Astrocyte (in vitro differentiated cells and primary cell): ENCODE results near the gene PRR36. TPM values are rescaled to one million over a fixed set of nuclear protein-coding genes. Genes with fewer than 3 reads are reported as not detected.

ENCODE experiments used
- DNase-seq: peaks from one replicate; pipeline ENCODE4 v3.0.0-alpha.2; 2010; ENCODE audit warnings: low read depth
- FAIRE-seq: peaks from 2 replicates; lab custom pipeline; 2011; peaks lifted over from hg19 to GRCh38; lab: Jason Lieb, UNC
- H2AFZ ChIP-seq: 2 replicates; pipeline ENCODE4 v1.6.0; 2012; ENCODE audit warnings: low read depth, low read length, inconsistent platforms
- H3K27ac ChIP-seq: 2 replicates; pipeline ENCODE4 v1.5.1; 2011; ENCODE audit warnings: low read depth, low read length, inconsistent platforms
- H3K27me3 ChIP-seq: 2 replicates; pipeline ENCODE4 v1.6.0; 2011; ENCODE audit warnings: low read length, inconsistent platforms; ENCODE audit not compliant: insufficient read depth
- H3K36me3 ChIP-seq: 2 replicates; pipeline ENCODE4 v1.5.1; 2011; ENCODE audit warnings: low read length, inconsistent platforms; ENCODE audit not compliant: insufficient read depth
- H3K4me1 ChIP-seq: 2 replicates; pipeline ENCODE4 v1.5.1; 2011; ENCODE audit warnings: low read length, inconsistent platforms; ENCODE audit not compliant: insufficient read depth
- H3K4me2 ChIP-seq: 2 replicates; pipeline ENCODE4 v1.6.0; 2012; ENCODE audit warnings: low read length, inconsistent platforms
- H3K4me3 ChIP-seq: 2 replicates; pipeline ENCODE4 v1.5.1; 2011; ENCODE audit warnings: low read depth, mild to moderate bottlenecking, low read length, inconsistent platforms; ENCODE audit not compliant: insufficient read depth
- H3K79me2 ChIP-seq: 2 replicates; pipeline ENCODE4 v1.6.0; 2012; ENCODE audit warnings: mild to moderate bottlenecking, low read length, inconsistent platforms; ENCODE audit not compliant: insufficient read depth
- H3K9ac ChIP-seq: 2 replicates; pipeline ENCODE4 v1.6.0; 2012; ENCODE audit warnings: mild to moderate bottlenecking, low read length, inconsistent platforms
- H3K9me3 ChIP-seq: 2 replicates; pipeline ENCODE4 v1.5.1; 2012; ENCODE audit warnings: low read depth, mild to moderate bottlenecking, low read length, inconsistent platforms; ENCODE audit not compliant: insufficient read depth
- H4K20me1 ChIP-seq: 2 replicates; pipeline ENCODE4 v1.6.0; 2012; ENCODE audit warnings: low read length, inconsistent platforms; ENCODE audit not compliant: insufficient read depth
- H3K27ac Mint-ChIP-seq: one replicate; pipeline ENCODE4 v1.8.0; 2021; ENCODE audit warnings: mild to moderate bottlenecking, mixed read lengths; ENCODE audit not compliant: unreplicated experiment
- H3K27me3 Mint-ChIP-seq: one replicate; pipeline ENCODE4 v1.8.0; 2021; ENCODE audit warnings: low read depth, mixed read lengths; ENCODE audit not compliant: unreplicated experiment
- H3K36me3 Mint-ChIP-seq: one replicate; pipeline ENCODE4 v1.8.0; 2021; ENCODE audit warnings: low read depth, mixed read lengths; ENCODE audit not compliant: unreplicated experiment
- H3K4me1 Mint-ChIP-seq: one replicate; pipeline ENCODE4 v1.8.0; 2021; ENCODE audit warnings: low read depth, mixed read lengths; ENCODE audit not compliant: unreplicated experiment
- H3K4me3 Mint-ChIP-seq: one replicate; pipeline ENCODE4 v1.8.0; 2021; ENCODE audit warnings: mild to moderate bottlenecking, moderate library complexity, mixed read lengths; ENCODE audit not compliant: unreplicated experiment
- H3K9me3 Mint-ChIP-seq: one replicate; pipeline ENCODE4 v1.8.0; 2021; ENCODE audit warnings: mild to moderate bottlenecking, mixed read lengths; ENCODE audit not compliant: unreplicated experiment
- EZH2 ChIP-seq: IDR thresholded peaks from 2 replicates; pipeline ENCODE4 v1.6.1; 2012; ENCODE audit warnings: mild to moderate bottlenecking, low read length, inconsistent platforms; ENCODE audit not compliant: insufficient read depth
- total RNA-seq: library from RNA; stranded (reverse); gene quantifications from 2 replicates; pipeline ENCODE4 v1.2.1, GENCODE V29; 2021
- TF ChIP-seq, protein P1 (sequence below): IDR thresholded peaks from 2 replicates; pipeline ENCODE4 v1.5.1; 2011; ENCODE audit warnings: low read depth, mild to moderate bottlenecking, inconsistent platforms, low read length, moderate library complexity; ENCODE audit not compliant: insufficient read depth

The PRR36 gene
- total RNA-seq, 1 donor from 2014 or later, result 1.3 TPM

DNA sequence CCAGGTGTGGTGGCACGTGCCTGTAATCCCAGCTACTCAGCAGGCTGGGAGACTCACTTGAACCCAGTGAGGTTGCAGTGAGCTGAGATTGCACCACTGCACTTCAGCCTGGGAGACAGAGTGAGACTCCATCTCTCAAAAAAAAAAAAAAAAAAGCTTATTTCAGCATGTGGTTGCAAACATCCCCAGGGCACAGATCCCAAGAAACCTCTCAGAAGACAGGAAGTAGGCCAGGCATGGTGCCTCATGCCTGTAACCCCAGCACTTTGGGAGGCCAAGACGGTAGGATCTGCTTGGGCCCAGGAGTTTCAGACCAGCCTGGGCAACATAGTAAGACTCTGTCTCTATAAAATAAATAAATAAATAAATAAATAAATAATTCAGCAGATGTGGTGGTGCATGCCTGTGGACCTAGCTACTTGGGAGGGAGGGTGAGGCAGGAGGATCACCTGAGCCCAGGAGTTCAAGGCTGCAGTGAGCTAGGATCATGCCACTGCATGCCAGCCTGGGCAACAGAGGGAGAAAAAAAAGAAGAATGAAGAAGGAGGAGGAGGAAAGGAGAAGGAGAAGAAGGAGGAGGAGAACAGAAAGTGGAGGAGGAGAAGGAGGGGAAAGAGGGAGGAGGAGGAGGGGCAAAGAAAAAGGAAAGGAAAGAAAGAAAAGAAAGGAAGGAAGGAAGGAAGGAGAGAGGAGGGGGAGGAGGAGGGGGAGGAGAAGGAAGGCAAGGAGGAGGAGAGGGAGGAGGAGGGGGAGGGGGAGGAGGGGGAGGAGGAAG, 9.8 kb upstream of the PRR36 start:
- no peak for FAIRE-seq
- no peaks in the 10 kb centered on the region for H3K4me1 Mint-ChIP-seq
- H3K9ac ChIP-seq, result no peak overlapping the region
- no peak for DNase-seq
- H3K4me3 Mint-ChIP-seq, result peak overlapping the region; percentile 60
- H4K20me1 ChIP-seq, result no peaks in the 10 kb centered on the region
- TF ChIP-seq, protein P1, sequence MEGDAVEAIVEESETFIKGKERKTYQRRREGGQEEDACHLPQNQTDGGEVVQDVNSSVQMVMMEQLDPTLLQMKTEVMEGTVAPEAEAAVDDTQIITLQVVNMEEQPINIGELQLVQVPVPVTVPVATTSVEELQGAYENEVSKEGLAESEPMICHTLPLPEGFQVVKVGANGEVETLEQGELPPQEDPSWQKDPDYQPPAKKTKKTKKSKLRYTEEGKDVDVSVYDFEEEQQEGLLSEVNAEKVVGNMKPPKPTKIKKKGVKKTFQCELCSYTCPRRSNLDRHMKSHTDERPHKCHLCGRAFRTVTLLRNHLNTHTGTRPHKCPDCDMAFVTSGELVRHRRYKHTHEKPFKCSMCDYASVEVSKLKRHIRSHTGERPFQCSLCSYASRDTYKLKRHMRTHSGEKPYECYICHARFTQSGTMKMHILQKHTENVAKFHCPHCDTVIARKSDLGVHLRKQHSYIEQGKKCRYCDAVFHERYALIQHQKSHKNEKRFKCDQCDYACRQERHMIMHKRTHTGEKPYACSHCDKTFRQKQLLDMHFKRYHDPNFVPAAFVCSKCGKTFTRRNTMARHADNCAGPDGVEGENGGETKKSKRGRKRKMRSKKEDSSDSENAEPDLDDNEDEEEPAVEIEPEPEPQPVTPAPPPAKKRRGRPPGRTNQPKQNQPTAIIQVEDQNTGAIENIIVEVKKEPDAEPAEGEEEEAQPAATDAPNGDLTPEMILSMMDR, result no peak
- H3K9me3 ChIP-seq, result peaks cover 4% of the 10 kb centered on the region
- no peak overlapping the region for H3K4me3 ChIP-seq
- no peaks in the 10 kb centered on the region for H3K27me3 ChIP-seq
- no peaks in the 10 kb centered on the region for H3K9me3 Mint-ChIP-seq
- no peak overlapping the region for H3K4me2 ChIP-seq
- H3K27me3 Mint-ChIP-seq, result no peaks in the 10 kb centered on the region
- no peaks in the 10 kb centered on the region for H3K36me3 ChIP-seq
- H3K4me1 ChIP-seq, result peaks cover 6% of the 10 kb centered on the region
- H3K27ac ChIP-seq, result no peak overlapping the region
- H3K79me2 ChIP-seq, result peaks cover 5% of the 10 kb centered on the region
- H3K36me3 Mint-ChIP-seq, result no peaks in the 10 kb centered on the region
- no peak overlapping the region for H2AFZ ChIP-seq
- no peak overlapping the region for H3K27ac Mint-ChIP-seq

DNA sequence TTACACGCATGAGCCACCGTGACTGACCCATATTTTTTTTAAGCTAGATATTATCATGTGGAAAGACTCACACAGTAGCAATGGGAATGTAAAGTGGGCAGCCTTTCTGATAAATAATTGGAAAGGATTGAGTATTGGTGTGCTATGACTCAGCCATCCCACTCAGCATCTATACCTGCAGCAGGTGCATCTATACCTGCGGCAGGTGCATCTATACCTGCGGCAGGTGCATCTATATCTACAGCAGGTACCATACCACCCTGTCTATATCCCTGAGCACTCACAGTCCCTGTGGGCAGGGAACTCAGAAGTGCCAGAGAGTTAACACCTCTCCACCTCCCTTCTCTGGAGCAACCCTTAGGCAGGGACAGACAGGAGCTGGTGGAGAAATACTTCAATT, 8.9 kb upstream of the PRR36 start:
- Histone ChIP-seq H3K4me1 (no peaks in the 10 kb centered on the region), H3K36me3 (no peaks in the 10 kb centered on the region), H3K27ac (no peak overlapping the region), H3K79me2 (no peaks in the 10 kb centered on the region), H3K4me2 (no peak overlapping the region), H3K27me3 (no peaks in the 10 kb centered on the region), H3K9me3 (peaks cover 4% of the 10 kb centered on the region), H2AFZ (no peak overlapping the region), H3K4me3 (no peak overlapping the region), H4K20me1 (no peaks in the 10 kb centered on the region), H3K9ac (no peak overlapping the region)
- TF ChIP-seq, protein P1, result no peak
- TF ChIP-seq EZH2, result no peak
- H3K27me3 Mint-ChIP-seq, result no peaks in the 10 kb centered on the region
- no peaks in the 10 kb centered on the region for H3K9me3 Mint-ChIP-seq
- DNase-seq (no peak), FAIRE-seq (no peak)
- H3K36me3 Mint-ChIP-seq, result no peaks in the 10 kb centered on the region
- H3K27ac Mint-ChIP-seq, result no peak overlapping the region
- H3K4me3 Mint-ChIP-seq, result no peak overlapping the region
- H3K4me1 Mint-ChIP-seq, result no peaks in the 10 kb centered on the region

DNA sequence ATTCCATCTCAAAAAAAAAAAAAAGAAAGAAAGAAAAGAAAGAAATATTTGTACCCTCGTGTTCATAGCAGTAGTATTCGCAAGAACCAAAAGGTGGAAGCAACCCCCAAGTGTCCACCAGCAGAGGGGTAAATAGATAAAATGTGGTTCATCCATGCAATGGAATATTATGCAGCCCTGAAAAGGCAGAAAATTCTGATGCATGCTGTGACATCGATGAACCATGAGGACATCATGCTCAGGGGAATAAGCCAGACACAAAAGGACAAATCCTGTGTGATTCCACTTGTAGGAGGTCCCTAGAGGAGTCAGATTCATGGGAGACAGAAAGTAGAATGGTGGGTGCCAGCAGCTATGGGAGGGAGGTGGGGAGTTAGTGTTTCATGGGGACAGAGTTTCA, 7.7 kb upstream of the PRR36 start:
- H3K9me3 Mint-ChIP-seq, result no peaks in the 10 kb centered on the region
- H3K4me3 Mint-ChIP-seq, result no peak overlapping the region
- FAIRE-seq, result no peak

More for the DNA sequence above, 7.7 kb upstream of the PRR36 start:
- no peak overlapping the region for H3K4me2 ChIP-seq
- Mint-ChIP-seq H3K27me3 (peaks cover 2% of the 10 kb centered on the region), H3K4me1 (peaks cover 4% of the 10 kb centered on the region), H3K27ac (no peak overlapping the region), H3K36me3 (no peaks in the 10 kb centered on the region)
- DNase-seq, result no peak
- no peaks in the 10 kb centered on the region for H4K20me1 ChIP-seq
- no peak overlapping the region for H2AFZ ChIP-seq
- no peak for TF ChIP-seq EZH2
- TF ChIP-seq, protein P1, result no peak
- no peaks in the 10 kb centered on the region for H3K4me1 ChIP-seq
- no peaks in the 10 kb centered on the region for H3K27me3 ChIP-seq
- H3K36me3 ChIP-seq, result no peaks in the 10 kb centered on the region
- H3K27ac ChIP-seq, result no peak overlapping the region
- H3K9me3 ChIP-seq, result peaks cover 4% of the 10 kb centered on the region
- no peaks in the 10 kb centered on the region for H3K79me2 ChIP-seq
- H3K9ac ChIP-seq, result no peak overlapping the region
- H3K4me3 ChIP-seq, result no peak overlapping the region
